ENCODE data around the gene CORO2B.
"Not testable (repeated sequence)": the region's sequence is repeated elsewhere in the genome, so short reads cannot be mapped to it uniquely, and the experiment has no call there.

The CORO2B gene

GRCh38 chr15:68630836-68631235 lies 52.0 kb downstream of the CORO2B start:
- DNase-seq = no peak

- no peak for DNase-seq
These were observed 52.8 kb downstream of the CORO2B start for GRCh38 chr15:68631601-68632051.

- DNase-seq = no peak
These were observed 53.3 kb downstream of the CORO2B start for GRCh38 chr15:68632101-68632500.

- DNase-seq = no peak
These were observed 54.7 kb downstream of the CORO2B start for GRCh38 chr15:68633231-68634121.

- DNase-seq = no peak
These were observed 55.3 kb downstream of the CORO2B start for GRCh38 chr15:68634122-68634482.

- no peak for DNase-seq
These were observed 55.7 kb downstream of the CORO2B start for GRCh38 chr15:68634531-68634930.

GRCh38 chr15:68635141-68635540 lies 56.3 kb downstream of the CORO2B start:
- DNase-seq = no peak

- DNase-seq = no peak
These were observed 57.5 kb downstream of the CORO2B start for GRCh38 chr15:68636256-68636655.

- DNase-seq = no peak
These were observed 59.1 kb downstream of the CORO2B start for GRCh38 chr15:68637767-68638404.

GRCh38 chr15:68638953-68639515 lies 60.2 kb downstream of the CORO2B start:
- peak; percentile 79 for DNase-seq

GRCh38 chr15:68639926-68640600 lies 61.3 kb downstream of the CORO2B start:
- DNase-seq = no peak

GRCh38 chr15:68640791-68641331 lies 62.1 kb downstream of the CORO2B start:
- DNase-seq = no peak

- no peak for DNase-seq
These were observed 62.6 kb downstream of the CORO2B start for GRCh38 chr15:68641376-68641775.

- no peak for DNase-seq
These were observed 63.7 kb downstream of the CORO2B start for GRCh38 chr15:68642491-68642845.

GRCh38 chr15:68643216-68643830 lies 64.5 kb downstream of the CORO2B start:
- DNase-seq = no peak

- peak; percentile 87 for DNase-seq
These were observed 65.5 kb downstream of the CORO2B start for GRCh38 chr15:68644083-68644904.

- DNase-seq = no peak
These were observed 66.2 kb downstream of the CORO2B start for GRCh38 chr15:68644996-68645395.

GRCh38 chr15:68646156-68646555 lies 67.4 kb downstream of the CORO2B start:
- DNase-seq = no peak

GRCh38 chr15:68646696-68647095 lies 67.9 kb downstream of the CORO2B start:
- DNase-seq = no peak

GRCh38 chr15:68647361-68647760 lies 68.6 kb downstream of the CORO2B start:
- DNase-seq = not testable (repeated sequence)

- DNase-seq = no peak
These were observed 72.3 kb downstream of the CORO2B start for GRCh38 chr15:68650901-68651709.

Measured in fibroblast of skin of scalp (primary cell).